Activated CD8-positive, alpha-beta memory T cell treated with anti-CD3 and anti-CD28 coated beads, Interleukin-2, amount 50 U/mL, for 48 hours (primary cell): Measurements from ENCODE around the gene NHLRC3.
"Not testable (repeated sequence)": the region's sequence is repeated elsewhere in the genome, so short reads cannot be mapped to it uniquely, and the experiment has no call there.

Source experiments
- DNase-seq: peaks from one replicate; pipeline ENCODE4 v3.0.0-alpha.2; 2020

Gene NHLRC3

GRCh38 chr13:39047560-39047959 is 9.3 kb downstream of the NHLRC3 start:
- DNase-seq, result no peak

GRCh38 chr13:39048806-39049205 is 10.6 kb downstream of the NHLRC3 start:
- no peak for DNase-seq

- no peak for DNase-seq
Observed at GRCh38 chr13:39049274-39049673, 11.0 kb downstream of the NHLRC3 start.

GRCh38 chr13:39051157-39051556 is 12.9 kb downstream of the NHLRC3 start:
- no peak for DNase-seq

GRCh38 chr13:39052944-39053343 is 14.7 kb downstream of the NHLRC3 start:
- no peak for DNase-seq

GRCh38 chr13:39054112-39054511 is 15.9 kb downstream of the NHLRC3 start:
- DNase-seq, result no peak

- no peak for DNase-seq
Observed at GRCh38 chr13:39056018-39056417, 17.8 kb downstream of the NHLRC3 start.

- no peak for DNase-seq
Observed at GRCh38 chr13:39058040-39058439, 19.8 kb downstream of the NHLRC3 start.

- no peak for DNase-seq
Observed at GRCh38 chr13:39062004-39062403, 23.7 kb downstream of the NHLRC3 start.

- DNase-seq, result no peak
Observed at GRCh38 chr13:39072842-39073241, 34.6 kb downstream of the NHLRC3 start.

GRCh38 chr13:39073983-39074382 is 35.7 kb downstream of the NHLRC3 start:
- DNase-seq, result no peak

GRCh38 chr13:39086251-39086945 is 48.1 kb downstream of the NHLRC3 start:
- not testable (repeated sequence) for DNase-seq

- DNase-seq, result no peak
Observed at GRCh38 chr13:39091586-39091985, 53.3 kb downstream of the NHLRC3 start.

GRCh38 chr13:39095500-39095899 is 57.2 kb downstream of the NHLRC3 start:
- DNase-seq, result no peak

GRCh38 chr13:39099231-39099630 is 61.0 kb downstream of the NHLRC3 start:
- no peak for DNase-seq
